SH-SY5Y (cell line): ENCODE data around the gene HOXB2.

Source experiments
- GATA2 ChIP-seq: IDR thresholded peaks from 2 replicates; pipeline ENCODE4 v1.6.1; 2011; ENCODE audit warnings: mild to moderate bottlenecking, low read depth, low read length
- GATA3 ChIP-seq: IDR thresholded peaks from 2 replicates; pipeline ENCODE4 v1.6.1; 2011; ENCODE audit warnings: low read depth, mild to moderate bottlenecking, low read length, moderate library complexity

The HOXB2 gene

DNA sequence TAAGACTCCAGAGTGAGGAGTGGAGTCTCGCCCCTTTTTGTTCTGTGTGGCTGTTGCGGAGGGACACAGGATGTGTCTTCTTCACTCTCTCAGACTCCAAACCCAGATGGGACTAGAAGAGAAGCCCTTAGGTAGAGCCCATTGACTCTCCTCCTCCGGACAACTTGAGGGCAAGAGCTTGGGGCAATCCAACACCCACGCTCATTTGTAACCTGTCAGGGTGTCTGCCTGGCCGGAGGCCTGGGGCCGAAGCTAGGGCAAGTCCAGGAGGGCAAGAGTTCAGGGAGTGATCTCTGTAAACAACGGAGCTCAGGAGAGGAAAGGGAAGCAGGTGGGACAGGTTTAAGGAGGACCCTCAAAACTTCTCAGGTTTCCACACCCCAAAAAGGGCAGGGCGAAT lies 12.6 kb downstream of the HOXB2 start:
- TF ChIP-seq GATA2: no peak
- TF ChIP-seq GATA3: no peak

- TF ChIP-seq GATA3 (no peak), GATA2 (no peak)
Observed at GRCh38 chr17:48530887-48531272, 14.0 kb downstream of the HOXB2 start, which contains the start of gene HOXB1. TSS of gene HOXB1 (minus strand) at chr17:48531011. CDS start at chr17:48530904, 107 bp downstream.

- TF ChIP-seq GATA2: no peak
- TF ChIP-seq GATA3: no peak
Observed at GRCh38 chr17:48530208-48530886, 14.6 kb downstream of the HOXB2 start.

DNA sequence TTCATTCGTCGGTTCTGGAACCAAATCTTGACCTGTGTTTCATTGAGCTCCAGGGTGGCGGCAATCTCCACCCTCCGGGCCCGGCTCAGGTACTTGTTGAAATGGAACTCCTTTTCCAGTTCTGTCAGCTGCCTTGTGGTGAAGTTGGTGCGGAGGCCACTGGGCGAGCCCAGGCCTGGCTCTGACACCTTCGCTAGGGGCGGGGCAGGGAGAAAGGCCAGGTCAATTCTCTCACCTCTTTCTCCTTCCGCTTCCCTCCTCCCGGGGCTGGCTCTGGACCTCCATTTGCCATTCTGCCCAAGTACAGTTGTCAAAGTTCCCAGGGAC lies 15.3 kb downstream of the HOXB2 start:
- no peak for TF ChIP-seq GATA3
- TF ChIP-seq GATA2: no peak

GRCh38 chr17:48528936-48529682 lies 15.8 kb downstream of the HOXB2 start:
- TF ChIP-seq GATA3: no peak
- no peak for TF ChIP-seq GATA2

- TF ChIP-seq GATA2: no peak
- no peak for TF ChIP-seq GATA3
Observed at GRCh38 chr17:48528153-48528935, 16.6 kb downstream of the HOXB2 start.

- TF ChIP-seq GATA3 (no peak), GATA2 (no peak)
Observed at GRCh38 chr17:48527547-48527932, 17.4 kb downstream of the HOXB2 start.

GRCh38 chr17:48526608-48527546 lies 18.0 kb downstream of the HOXB2 start:
- TF ChIP-seq GATA2: no peak
- TF ChIP-seq GATA3: no peak

- TF ChIP-seq GATA2 (no peak), GATA3 (no peak)
Observed at GRCh38 chr17:48523010-48523409, 21.9 kb downstream of the HOXB2 start.

DNA sequence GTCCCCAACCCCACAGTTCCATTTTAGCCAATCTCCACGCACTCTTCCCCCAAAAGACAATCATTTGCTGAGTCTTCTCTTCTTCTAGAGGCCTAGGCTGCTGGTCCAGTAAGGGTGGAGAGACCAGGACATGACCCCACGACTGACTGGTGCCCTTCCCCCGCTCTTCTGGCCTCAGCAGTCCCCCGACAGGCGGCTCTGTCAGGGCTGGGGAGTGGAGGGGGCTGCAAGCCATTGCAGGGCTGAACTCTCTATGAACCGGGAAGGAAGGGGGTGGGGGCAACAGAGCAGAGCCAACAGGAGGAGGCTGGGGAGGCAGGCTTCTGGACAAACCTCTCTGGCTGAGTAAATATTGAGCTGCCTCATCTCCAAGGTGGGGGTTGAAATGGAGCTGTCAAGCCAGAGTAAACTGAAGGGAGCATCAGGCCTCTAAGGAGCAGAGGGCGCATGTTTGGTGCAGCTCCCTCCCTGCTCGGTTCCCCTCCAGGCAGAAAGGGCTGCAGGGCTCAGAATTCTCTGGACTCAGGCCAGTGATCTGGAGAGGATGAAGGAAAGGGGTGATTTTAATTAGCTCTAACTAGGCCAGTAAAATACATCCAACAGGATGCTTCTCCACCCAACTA lies 22.8 kb downstream of the HOXB2 start:
- TF ChIP-seq GATA2 (no peak), GATA3 (no peak)

GRCh38 chr17:48520631-48521079 lies 24.3 kb downstream of the HOXB2 start:
- TF ChIP-seq GATA2 (no peak), GATA3 (no peak)

- TF ChIP-seq GATA2 (no peak), GATA3 (no peak)
Observed at GRCh38 chr17:48519427-48519826, 25.5 kb downstream of the HOXB2 start.

- TF ChIP-seq GATA2 (no peak), GATA3 (no peak)
Observed at GRCh38 chr17:48517478-48517877, 27.4 kb downstream of the HOXB2 start.
